ENCODE data around the gene ZNF398. TPM values are rescaled to one million over a fixed set of nuclear protein-coding genes. Genes with fewer than 3 reads are reported as not detected.
"Not testable (repeated sequence)": the region's sequence is repeated elsewhere in the genome, so short reads cannot be mapped to it uniquely, and the experiment has no call there.

Gene ZNF398
- 6.3 TPM for total RNA-seq
- long read RNA-seq, transcript ZNF398-202 (6 exons, 2,860 nt), result major isoform, 13 of 17 reads
- long read RNA-seq, partial matches to known transcripts, result 4 of 17 reads
- long read RNA-seq, other reads (novel, unspliced or antisense), result 0 of 17 reads

DNA sequence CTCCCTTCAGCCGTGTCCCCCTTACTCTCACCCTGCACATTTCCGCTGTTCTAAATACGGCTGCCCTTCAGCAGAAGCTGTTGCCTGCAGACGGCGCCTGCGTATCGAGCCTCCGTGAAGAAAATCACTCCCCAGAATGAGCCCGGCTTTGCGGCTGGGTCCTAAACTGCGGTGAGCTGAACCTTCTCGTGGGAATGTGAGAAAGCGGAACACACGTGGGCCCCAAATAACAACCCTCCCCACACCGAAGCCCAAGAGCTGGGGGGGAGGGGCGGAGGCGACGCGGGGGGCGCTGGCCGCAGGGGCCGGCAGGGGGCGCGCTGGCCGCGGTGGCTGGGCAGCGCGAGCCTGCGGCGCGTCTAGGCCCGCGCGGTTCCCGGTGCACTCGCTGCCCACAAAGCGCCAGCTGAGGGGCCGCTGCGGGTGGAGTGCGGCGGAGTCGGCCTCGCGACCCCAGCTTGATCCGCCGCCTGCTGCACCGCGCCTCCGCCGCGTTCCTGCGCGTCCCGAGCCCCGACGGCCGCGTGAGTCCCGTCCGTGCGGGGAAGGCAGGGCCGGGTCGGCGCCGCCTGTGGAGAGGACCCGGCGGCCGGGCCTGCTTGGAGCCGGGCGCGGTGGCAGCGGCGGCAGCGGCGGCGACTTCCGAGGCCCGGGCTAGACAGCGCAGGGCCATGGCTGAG, at the start of gene ZNF398:
TSS of gene ZNF398 (plus strand) at position 382 of the 680 bp plus-strand sequence. CDS start at position 672, 290 bp downstream.
- ATAC-seq (ENCODE audit: poor library complexity) (peak; percentile 94), DNase-seq (peak; percentile 85)
- intact Hi-C loops (cut with DNase I), result no loop called here

DNA sequence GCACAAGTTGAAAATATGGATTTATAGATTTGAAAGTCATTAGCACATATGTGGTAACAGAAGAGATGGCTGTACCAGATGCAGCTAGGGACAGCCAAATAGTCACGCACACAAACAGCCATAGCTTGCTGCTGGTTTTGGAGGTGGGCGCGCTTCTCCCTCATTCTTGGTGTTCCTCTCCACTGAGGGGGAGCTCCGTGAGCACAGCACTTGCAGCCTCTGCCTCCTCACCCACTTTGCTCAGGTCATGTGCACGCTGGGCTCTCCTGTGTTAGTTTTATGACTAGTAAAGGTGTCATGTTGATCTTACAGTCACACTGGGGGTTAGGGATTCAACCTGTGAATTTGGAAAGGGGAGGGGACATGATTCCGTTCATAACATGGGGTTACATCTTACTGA, 48.2 kb upstream of the ZNF398 start:
- no peak for DNase-seq

DNA sequence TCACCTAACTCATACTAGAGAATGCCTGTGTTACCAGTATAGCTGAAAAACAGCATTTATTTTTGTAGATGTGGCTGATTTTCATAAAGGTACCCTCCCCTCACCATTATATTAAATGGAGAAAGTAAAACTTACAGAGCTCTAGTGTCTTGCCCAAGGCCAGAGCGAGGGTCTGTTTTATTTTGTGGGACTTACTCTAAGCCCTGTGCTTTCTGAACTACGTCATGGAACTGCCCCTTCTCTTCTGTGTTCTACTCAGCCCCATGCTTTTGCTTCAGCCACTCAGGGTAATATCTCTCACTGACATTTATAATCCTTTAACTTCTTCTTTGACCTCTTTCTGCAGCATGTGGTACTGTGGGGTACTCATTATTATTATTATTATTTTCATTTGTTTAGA, 46.4 kb upstream of the ZNF398 start:
- DNase-seq, result no peak
- no peak for ATAC-seq (ENCODE audit: poor library complexity)
- intact Hi-C loops (cut with DNase I), result no loop called here

More for the DNA sequence above, 48.2 kb upstream of the ZNF398 start:
- no peak for ATAC-seq (ENCODE audit: poor library complexity)
- intact Hi-C loops (cut with DNase I), result no loop called here

DNA sequence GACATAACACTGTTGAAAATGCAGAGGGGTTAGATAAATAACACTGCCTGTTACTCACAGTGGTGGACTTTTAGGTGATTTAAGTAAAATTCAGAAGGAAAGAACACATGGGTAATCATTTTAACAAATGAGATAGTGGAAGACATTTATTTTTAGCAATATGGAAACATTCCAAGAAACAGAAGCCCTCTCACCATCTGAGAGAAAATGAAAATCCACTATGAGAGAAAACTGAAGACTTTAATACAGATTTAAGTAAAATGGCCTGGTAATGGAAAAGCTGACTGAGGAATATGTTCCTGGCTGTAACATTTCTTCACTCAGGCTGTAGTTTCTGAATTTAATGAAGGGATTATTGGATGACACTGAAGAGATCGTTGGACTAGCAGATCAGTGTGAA, 44.6 kb upstream of the ZNF398 start:
- ATAC-seq (ENCODE audit: poor library complexity) (no peak), DNase-seq (no peak)
- intact Hi-C loops (cut with DNase I), result no loop called here

DNA sequence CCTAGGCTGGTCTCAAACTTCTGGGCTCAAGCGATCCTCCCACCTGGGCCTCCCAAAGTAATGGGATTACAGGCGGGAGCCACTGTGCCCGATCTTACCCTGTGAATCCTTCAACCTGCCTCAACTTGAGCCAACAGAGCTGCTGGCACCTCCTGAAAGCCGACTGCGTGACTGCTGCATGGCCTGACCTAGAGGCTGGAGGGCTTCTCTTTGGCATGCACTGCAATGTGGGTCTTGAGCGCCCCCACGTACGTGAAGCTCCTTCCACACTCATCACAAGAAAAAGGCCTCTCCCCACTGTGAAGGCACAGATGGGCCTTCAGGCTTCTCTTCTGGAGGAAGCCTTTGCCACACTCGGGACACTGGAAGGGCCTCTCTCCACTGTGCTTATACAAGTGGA, 43.8 kb upstream of the ZNF398 start:
- ATAC-seq (ENCODE audit: poor library complexity) (no peak), DNase-seq (no peak)
- intact Hi-C loops (cut with DNase I), result no loop called here

GRCh38 chr7:149104214-149104613, 43.0 kb upstream of the ZNF398 start:
- DNase-seq (no peak), ATAC-seq (ENCODE audit: poor library complexity) (no peak)
- intact Hi-C loops (cut with DNase I), result no loop called here

DNA sequence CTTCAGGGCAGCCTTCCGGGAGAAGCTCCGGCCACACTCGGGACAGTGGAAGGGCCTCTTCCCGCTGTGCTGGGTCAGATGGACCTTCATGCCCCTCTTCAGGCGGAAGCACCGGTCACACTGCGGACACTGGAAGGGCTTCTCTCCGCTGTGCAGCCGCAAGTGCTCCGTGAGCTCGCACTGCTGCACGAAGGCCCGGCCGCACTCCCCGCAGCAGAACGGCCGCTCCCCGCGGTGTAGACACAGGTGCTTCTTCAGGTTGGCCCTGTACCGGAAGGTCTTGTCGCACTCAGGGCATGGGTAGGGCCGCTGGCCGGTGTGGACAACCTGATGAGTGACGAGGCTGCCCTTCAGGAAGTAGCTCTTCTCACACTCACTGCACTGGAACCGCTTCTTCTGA, 42.5 kb upstream of the ZNF398 start:
- no peak for DNase-seq
- ATAC-seq (ENCODE audit: poor library complexity), result no peak
- intact Hi-C loops (cut with DNase I), result no loop called here

GRCh38 chr7:149109969-149110368, 37.3 kb upstream of the ZNF398 start:
- DNase-seq (no peak), ATAC-seq (ENCODE audit: poor library complexity) (no peak)
- intact Hi-C loops (cut with DNase I), result no loop called here

DNA sequence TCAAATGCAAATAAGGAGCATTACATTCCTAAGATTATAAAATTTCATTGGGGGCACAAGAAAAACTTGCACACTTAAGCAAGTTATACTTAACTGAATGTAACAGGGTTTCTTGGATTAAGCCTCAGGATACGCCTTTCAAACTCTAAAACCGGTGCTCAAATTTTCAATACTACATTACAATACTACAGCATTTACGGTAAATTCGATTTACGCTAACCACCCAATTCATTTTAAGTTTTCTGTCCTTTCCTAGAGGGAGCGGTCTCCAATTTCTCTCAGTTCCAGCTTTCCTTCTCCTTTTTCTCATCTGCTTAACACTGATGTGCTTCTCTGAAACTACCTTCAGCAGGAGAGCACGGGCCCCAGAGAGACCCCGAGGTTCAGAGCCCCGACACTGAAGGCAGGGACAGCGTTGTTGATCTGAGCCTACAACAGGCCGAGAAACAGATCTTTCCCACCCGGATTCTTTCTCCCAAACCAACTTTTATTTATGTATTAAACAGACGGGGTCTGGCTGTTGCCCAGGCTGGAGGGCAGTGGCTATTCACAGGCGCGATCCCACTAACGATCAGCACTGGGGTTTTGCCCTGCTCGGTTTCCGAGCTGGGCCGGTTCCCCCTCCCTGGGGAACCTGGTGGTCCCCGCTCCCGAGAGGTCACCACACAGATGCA, 21.9 kb upstream of the ZNF398 start:
- no peak for DNase-seq
- no peak for ATAC-seq (ENCODE audit: poor library complexity)
- intact Hi-C loops (cut with DNase I), result no loop called here

DNA sequence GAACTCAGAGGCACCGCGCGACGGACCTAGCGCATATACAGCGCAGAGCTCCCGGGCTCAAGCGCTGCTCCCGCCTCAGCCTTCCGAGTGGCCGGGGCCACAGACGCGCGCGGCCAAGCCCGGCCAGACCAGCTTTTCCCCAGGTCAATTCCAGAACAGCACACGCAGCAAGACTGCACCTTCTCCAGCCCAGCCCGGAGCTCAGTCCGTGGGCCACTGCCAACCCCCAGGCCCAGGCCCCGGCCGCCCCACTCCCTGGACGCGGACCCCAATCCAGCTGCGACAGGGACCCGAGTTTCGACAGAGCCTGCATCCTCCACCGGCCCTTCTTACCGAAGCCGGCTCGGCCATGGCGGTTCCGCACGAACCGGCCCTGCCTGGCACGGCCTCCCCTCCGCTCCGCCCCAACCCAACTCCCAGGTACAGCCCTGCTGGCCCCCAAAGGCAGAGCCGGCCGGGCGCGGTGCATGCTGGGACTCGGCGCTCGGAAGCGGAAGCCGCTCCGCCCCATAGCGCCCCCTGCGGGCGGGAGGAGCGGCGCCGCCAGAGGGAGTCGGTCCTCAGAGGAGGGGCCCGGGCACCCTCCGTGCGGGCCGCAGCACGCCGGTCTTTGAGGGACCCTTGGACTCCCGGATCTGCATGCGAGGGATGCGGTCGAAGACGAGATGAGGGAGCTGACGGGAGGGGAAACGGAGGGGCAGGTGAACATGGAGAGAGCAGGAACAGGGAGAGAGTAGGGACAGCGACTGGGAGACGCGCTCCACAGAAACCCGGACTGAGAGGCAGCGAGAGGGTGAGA, 21.2 kb upstream of the ZNF398 start, which contains the start of gene ZNF425:
TSS of gene ZNF425 (minus strand) at position 462 of the 799 bp plus-strand sequence. CDS start at position 351, 111 bp downstream.
- ATAC-seq (ENCODE audit: poor library complexity), result peak; percentile 96
- intact Hi-C loops (cut with DNase I), result no loop called here

DNA sequence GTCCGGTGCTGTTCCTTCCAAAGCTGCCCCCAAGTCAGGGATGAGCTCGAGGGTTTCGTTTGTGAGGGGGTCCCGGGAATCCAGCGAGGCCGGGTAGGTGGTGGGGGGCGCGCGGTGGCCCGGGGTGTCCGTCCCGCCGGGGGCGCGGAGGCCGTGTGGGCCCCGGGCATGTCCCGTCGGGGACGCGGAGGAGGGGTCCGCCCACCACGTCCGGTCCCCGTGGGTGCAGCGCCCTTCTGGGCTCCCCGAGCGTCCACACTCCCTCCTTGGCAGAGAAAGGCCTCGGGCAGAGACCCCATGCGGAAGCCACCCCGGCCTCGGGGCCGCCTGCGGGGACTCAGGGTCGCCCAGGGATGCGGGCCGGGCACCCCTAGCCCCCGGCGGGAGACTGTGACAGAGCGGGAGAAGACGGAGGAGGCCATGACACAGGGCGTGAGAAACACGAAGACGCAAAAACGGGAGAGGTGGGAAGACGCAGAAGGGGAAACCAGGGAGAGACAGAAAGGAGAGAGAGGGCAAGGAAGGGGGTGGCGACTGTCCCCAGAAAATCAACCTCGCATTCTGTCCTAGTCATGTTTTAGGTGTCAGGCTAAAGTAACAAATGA, 20.5 kb upstream of the ZNF398 start:
- intact Hi-C loops (cut with DNase I), result no loop called here
- ATAC-seq (ENCODE audit: poor library complexity) (peak; percentile 72), DNase-seq (peak; percentile 67)

More for the DNA sequence above, 21.2 kb upstream of the ZNF398 start, which contains the start of gene ZNF425:
- DNase-seq, result peak; percentile 94

GRCh38 chr7:149130572-149131198, 16.6 kb upstream of the ZNF398 start:
- ATAC-seq (ENCODE audit: poor library complexity), result no peak
- intact Hi-C loops (cut with DNase I), result no loop called here
- DNase-seq, result no peak

GRCh38 chr7:149133028-149133710, 14.1 kb upstream of the ZNF398 start:
- intact Hi-C loops (cut with DNase I), result no loop called here
- no peak for DNase-seq
- ATAC-seq (ENCODE audit: poor library complexity), result no peak

GRCh38 chr7:149136118-149136517, 11.1 kb upstream of the ZNF398 start:
- intact Hi-C loops (cut with DNase I), result no loop called here

DNA sequence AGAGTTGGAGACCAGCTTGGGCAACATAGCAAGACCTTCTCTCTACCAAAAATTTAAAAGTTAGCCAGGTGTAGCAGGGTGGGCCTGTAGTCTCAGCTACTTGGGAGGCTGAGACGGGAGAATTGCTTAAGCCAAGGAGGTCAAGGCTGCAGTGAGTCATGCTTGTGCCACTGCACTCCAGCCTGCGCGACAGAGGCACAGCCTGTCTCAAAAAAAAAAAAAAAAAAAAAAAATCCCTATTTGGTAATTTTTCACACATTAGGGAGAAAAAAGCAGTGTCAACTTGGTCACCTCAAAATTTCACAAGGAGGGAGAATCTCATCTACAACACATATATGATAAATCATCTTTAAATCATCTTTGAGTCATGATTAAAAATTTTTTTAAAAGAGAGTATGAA, 6.4 kb upstream of the ZNF398 start:
- intact Hi-C loops (cut with DNase I), result no loop called here
- no peak for ATAC-seq (ENCODE audit: poor library complexity)

More at GRCh38 chr7:149136118-149136517, 11.1 kb upstream of the ZNF398 start:
- ATAC-seq (ENCODE audit: poor library complexity), result no peak
- no peak for DNase-seq

GRCh38 chr7:149141893-149142292, 5.4 kb upstream of the ZNF398 start:
- DNase-seq, result no peak
- intact Hi-C loops (cut with DNase I), result no loop called here
- no peak for ATAC-seq (ENCODE audit: poor library complexity)

More for the DNA sequence above, 6.4 kb upstream of the ZNF398 start:
- no peak for DNase-seq

GRCh38 chr7:149144436-149144922, 2.8 kb upstream of the ZNF398 start:
- DNase-seq; ATAC-seq (ENCODE audit: poor library complexity); intact Hi-C loops (cut with DNase I): not testable (repeated sequence)

All from Right ventricle myocardium superior (tissue), 1 donor.